ENCODE results near the gene LRCH1.

LRCH1 gene

GRCh38 chr13:46526740-46527139 lies 26.2 kb upstream of the LRCH1 start:
- no peak overlapping the region for H3K27ac Mint-ChIP-seq
- H3K4me3 Mint-ChIP-seq, result no peak overlapping the region
- H3K9me3 Mint-ChIP-seq (ENCODE audit: low read depth), result no peaks in the 10 kb centered on the region
- peaks cover 2% of the 10 kb centered on the region for H3K36me3 Mint-ChIP-seq
- peaks cover 15% of the 10 kb centered on the region for H3K4me1 Mint-ChIP-seq (ENCODE audit: low read depth)
- H3K27me3 Mint-ChIP-seq, result peaks cover 2% of the 10 kb centered on the region

DNA sequence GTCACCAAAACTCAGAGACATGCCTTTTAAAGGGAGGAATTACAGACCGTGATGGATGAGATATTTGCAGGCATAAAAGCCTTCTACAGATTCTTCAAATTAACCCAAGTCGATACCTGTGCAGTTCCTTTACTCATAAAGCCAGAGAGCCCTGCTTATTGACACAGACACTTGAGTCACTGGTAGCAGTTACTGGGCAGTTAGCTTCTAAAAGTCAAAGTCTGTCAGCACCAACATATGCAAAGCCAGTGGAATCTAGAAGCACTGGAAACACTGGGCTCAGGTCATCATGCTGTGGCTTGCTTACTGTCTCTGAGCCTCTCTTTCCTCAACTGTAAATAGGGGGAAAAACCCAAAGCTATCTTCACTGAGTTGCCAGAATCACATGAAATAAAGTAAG lies 25.7 kb upstream of the LRCH1 start:
- H3K9me3 Mint-ChIP-seq (ENCODE audit: low read depth), result no peaks in the 10 kb centered on the region
- H3K4me3 Mint-ChIP-seq, result no peak overlapping the region
- peaks cover 2% of the 10 kb centered on the region for H3K27me3 Mint-ChIP-seq
- peaks cover 2% of the 10 kb centered on the region for H3K36me3 Mint-ChIP-seq
- H3K27ac Mint-ChIP-seq, result no peak overlapping the region
- H3K4me1 Mint-ChIP-seq (ENCODE audit: low read depth), result peaks cover 15% of the 10 kb centered on the region

- peaks cover 2% of the 10 kb centered on the region for H3K27me3 Mint-ChIP-seq
- peaks cover 2% of the 10 kb centered on the region for H3K36me3 Mint-ChIP-seq
- H3K4me1 Mint-ChIP-seq (ENCODE audit: low read depth), result peaks cover 15% of the 10 kb centered on the region
- H3K4me3 Mint-ChIP-seq, result no peak overlapping the region
- H3K27ac Mint-ChIP-seq, result peak overlapping the region; percentile 30
- no peaks in the 10 kb centered on the region for H3K9me3 Mint-ChIP-seq (ENCODE audit: low read depth)
These were observed 23.6 kb upstream of the LRCH1 start for GRCh38 chr13:46529216-46529919.

DNA sequence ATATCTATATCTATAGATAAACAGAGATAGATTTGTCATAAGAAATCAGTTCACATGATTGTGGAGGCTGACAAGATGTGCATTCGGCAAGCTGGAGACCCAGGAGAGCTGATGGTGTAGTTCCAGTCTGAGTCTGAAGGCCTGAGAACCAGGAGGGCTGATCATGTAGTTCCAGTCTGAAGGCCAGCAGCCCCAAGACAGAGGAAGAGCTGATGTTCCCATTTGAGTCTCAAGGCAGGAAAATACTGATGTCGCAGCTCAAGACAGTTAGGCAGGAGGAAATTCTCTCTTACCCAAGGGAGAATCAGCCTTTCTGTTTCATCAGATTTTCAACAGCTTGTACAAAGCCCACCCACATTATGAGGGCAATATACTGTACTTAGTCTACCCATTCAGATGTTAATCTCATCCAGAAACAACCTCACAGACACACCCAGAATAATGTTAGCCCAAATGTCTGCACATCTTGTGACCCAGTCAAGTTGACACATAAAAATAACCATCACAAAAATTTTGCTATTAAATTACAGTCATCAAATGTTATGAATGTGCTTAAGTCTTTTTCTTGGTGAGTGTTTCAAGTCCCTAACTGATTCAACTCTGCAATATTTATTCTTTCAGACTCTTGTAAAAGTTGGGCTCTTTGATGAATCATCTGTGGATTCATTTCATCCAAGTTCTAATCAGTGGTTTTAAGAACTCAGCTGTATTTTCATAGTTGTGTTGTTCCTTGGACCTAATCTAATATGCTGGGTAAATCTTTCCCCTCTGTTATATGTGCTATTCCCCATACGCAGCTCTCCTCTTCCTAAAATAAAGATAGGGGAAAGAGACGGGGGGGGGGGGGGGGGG lies 22.7 kb upstream of the LRCH1 start:
- H3K36me3 Mint-ChIP-seq, result peaks cover 2% of the 10 kb centered on the region
- no peaks in the 10 kb centered on the region for H3K9me3 Mint-ChIP-seq (ENCODE audit: low read depth)
- H3K4me3 Mint-ChIP-seq, result no peak overlapping the region
- peaks cover 15% of the 10 kb centered on the region for H3K4me1 Mint-ChIP-seq (ENCODE audit: low read depth)
- peaks cover 2% of the 10 kb centered on the region for H3K27me3 Mint-ChIP-seq
- H3K27ac Mint-ChIP-seq, result no peak overlapping the region

DNA sequence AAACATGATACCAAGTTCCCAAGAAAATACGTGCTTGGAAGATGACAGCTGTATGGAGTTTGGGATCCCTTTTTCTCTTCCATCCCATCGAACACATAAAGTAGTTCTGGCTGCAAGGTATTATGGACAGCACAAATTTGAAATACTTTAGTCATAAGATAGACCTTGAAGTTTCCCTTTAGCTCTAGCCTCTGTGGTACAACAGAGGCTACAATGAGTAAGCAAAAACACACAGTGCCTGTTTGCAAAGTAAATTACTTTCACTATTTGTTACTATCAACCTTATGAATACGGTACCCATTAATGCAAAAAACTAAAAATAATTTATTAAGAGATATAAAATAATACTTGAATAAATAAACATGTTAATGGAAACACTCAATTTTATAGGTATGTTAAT lies 21.0 kb upstream of the LRCH1 start:
- Mint-ChIP-seq H3K4me1 (ENCODE audit: low read depth) (peaks cover 15% of the 10 kb centered on the region), H3K4me3 (no peak overlapping the region), H3K9me3 (ENCODE audit: low read depth) (no peaks in the 10 kb centered on the region), H3K36me3 (peaks cover 2% of the 10 kb centered on the region), H3K27ac (no peak overlapping the region), H3K27me3 (peaks cover 2% of the 10 kb centered on the region)

DNA sequence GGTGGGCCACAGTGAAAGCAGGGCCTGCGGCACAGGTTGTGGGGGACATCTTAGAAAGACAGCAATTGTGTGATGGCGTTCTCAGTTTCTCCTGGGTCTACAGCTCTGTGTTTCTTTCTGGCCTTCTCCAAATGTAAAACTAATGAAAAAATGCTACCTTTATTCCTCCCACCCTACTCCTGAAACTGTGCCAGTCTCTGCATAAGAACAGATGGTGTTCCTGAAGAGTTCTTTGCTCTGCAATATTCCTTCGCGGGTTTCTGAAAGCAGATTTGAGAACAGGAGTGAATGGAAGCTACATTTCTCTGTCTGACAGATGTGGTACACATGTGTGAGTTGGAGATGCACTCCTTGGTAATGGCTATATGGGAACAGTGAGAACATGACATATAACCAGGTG lies 18.0 kb upstream of the LRCH1 start:
- Mint-ChIP-seq H3K4me1 (ENCODE audit: low read depth) (peaks cover 10% of the 10 kb centered on the region), H3K36me3 (peaks cover 2% of the 10 kb centered on the region), H3K27ac (no peak overlapping the region), H3K4me3 (no peak overlapping the region), H3K27me3 (no peaks in the 10 kb centered on the region), H3K9me3 (ENCODE audit: low read depth) (no peaks in the 10 kb centered on the region)

GRCh38 chr13:46535825-46536224 lies 17.1 kb upstream of the LRCH1 start:
- H3K9me3 Mint-ChIP-seq (ENCODE audit: low read depth), result no peaks in the 10 kb centered on the region
- H3K4me3 Mint-ChIP-seq, result no peak overlapping the region
- peaks cover 2% of the 10 kb centered on the region for H3K36me3 Mint-ChIP-seq
- H3K27me3 Mint-ChIP-seq, result peaks cover 2% of the 10 kb centered on the region
- H3K27ac Mint-ChIP-seq, result no peak overlapping the region
- H3K4me1 Mint-ChIP-seq (ENCODE audit: low read depth), result peaks cover 3% of the 10 kb centered on the region

DNA sequence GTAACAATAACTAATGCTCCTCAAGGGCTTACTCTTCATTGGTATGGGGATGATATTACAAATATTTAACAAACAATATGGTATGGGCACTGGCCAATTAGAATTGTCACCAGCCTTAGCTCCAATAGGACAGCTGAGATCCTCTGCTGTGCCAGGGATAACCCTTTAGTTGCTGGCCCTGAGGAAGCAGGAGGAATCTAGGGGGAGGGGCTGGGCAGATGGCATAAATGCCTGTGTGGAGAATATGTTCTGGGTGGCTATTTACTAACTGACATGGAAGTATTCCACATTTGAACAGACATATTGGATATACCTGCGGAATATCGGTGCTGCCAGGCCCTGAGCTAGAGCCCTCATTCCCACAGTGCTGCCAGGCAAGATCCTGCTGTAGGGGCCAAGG lies 16.6 kb upstream of the LRCH1 start:
- Mint-ChIP-seq H3K36me3 (peaks cover 2% of the 10 kb centered on the region), H3K4me1 (ENCODE audit: low read depth) (peaks cover 3% of the 10 kb centered on the region), H3K4me3 (no peak overlapping the region), H3K9me3 (ENCODE audit: low read depth) (no peaks in the 10 kb centered on the region), H3K27ac (no peak overlapping the region), H3K27me3 (peaks cover 2% of the 10 kb centered on the region)

DNA sequence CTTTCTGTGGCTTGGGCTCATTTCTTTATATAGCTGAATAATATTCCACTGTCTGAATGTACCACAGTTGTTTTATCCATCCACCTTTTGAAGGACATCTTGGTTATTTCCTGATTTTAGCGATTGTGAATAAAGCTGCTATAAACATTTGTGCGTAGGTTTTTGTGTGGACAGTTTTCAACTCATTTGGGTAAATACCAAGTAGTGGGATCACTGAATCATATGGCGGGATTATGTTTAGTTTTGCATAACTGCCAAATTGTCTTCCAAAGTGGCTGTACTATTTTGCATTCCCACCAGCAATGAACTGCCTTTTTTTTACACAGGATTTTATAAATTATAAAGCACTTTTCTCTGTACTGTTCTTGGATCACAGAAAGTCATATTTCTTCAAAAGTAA lies 13.7 kb upstream of the LRCH1 start:
- Mint-ChIP-seq H3K9me3 (ENCODE audit: low read depth) (no peaks in the 10 kb centered on the region), H3K36me3 (peaks cover 2% of the 10 kb centered on the region), H3K27ac (no peak overlapping the region), H3K27me3 (peaks cover 2% of the 10 kb centered on the region), H3K4me3 (no peak overlapping the region), H3K4me1 (ENCODE audit: low read depth) (peaks cover 3% of the 10 kb centered on the region)

DNA sequence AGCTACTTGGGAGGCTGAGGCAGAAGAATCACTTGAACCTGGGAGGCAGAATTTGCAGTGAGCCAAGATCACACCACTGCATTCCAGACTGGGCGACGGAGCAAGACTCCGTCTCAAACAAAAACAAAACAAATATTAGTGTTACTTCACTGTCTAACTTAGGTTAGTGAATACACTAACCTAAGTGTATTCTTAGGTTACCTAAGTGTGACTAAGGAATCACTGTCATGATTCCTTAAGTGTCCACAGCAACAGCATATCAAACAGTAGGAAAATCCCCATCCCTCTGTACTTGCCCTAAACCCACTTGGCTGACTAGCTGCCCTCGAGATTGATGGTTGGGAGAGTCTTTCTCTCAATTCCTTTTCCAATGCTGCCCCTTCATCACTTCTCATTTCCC lies 11.8 kb upstream of the LRCH1 start:
- Mint-ChIP-seq H3K4me1 (ENCODE audit: low read depth) (peaks cover 3% of the 10 kb centered on the region), H3K27ac (no peak overlapping the region), H3K9me3 (ENCODE audit: low read depth) (no peaks in the 10 kb centered on the region), H3K36me3 (peaks cover 2% of the 10 kb centered on the region), H3K27me3 (peaks cover 2% of the 10 kb centered on the region), H3K4me3 (no peak overlapping the region)

DNA sequence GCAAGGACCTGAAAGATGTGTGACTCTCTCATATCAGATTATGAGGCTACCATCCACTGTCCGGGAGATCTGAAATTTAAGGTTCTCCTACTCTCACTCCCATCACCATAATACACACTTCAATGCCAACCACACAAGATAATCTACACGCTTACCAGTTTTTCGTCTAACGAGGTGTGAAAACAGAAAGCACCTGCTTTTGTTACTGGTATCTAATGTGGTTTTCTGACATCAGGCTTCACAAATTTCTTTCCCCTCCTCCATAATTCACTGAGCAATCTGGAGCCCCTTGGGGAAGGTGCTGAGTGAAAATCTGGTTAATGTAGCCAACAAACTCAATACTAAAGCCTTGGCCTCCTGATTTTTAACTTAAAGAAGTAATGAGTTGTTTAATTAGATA lies 10.1 kb upstream of the LRCH1 start:
- Mint-ChIP-seq H3K27ac (no peak overlapping the region), H3K9me3 (ENCODE audit: low read depth) (no peaks in the 10 kb centered on the region), H3K4me3 (no peak overlapping the region), H3K4me1 (ENCODE audit: low read depth) (peaks cover 3% of the 10 kb centered on the region), H3K27me3 (peaks cover 2% of the 10 kb centered on the region), H3K36me3 (peaks cover 2% of the 10 kb centered on the region)

DNA sequence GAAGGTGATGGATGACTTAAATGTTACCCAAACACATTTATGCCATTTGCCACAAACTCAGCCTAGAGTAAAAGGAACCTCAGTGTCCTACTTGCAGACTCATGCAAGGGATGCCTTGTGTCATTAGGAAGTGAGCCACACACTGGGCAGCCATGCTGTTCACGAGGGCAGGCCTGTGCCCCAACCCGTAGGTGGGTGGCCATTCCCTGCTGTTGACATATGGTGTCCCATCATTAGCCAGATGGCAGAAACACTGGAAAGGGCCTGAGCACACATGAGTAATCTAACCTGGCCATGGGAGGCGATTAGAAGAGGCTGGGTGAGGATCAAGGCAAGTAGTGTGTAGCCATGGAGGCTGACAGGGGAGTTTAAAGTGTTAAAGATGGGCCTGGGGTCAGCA lies 9.7 kb upstream of the LRCH1 start:
- peaks cover 3% of the 10 kb centered on the region for H3K4me1 Mint-ChIP-seq (ENCODE audit: low read depth)
- no peak overlapping the region for H3K4me3 Mint-ChIP-seq
- peaks cover 2% of the 10 kb centered on the region for H3K27me3 Mint-ChIP-seq
- H3K36me3 Mint-ChIP-seq, result peaks cover 2% of the 10 kb centered on the region
- no peak overlapping the region for H3K27ac Mint-ChIP-seq
- H3K9me3 Mint-ChIP-seq (ENCODE audit: low read depth), result no peaks in the 10 kb centered on the region

DNA sequence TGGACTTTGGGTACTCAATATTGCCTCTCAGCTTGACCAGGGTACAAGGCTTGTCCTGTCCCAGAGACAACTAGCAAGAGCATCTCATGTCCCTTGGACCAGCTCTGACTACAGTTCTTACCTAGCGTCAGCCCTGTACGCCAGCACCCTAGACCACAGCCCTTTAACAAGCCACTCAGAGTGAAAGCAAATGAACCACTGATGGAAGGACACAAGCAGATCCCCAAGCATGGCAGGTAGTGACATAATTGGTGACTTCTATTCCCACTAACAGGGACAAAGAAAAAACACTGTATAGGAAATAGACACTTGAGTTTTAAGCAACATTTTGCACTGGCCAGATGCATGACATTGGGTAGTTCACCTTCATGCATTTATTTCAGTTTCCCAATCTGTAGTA lies 8.8 kb upstream of the LRCH1 start:
- peaks cover 2% of the 10 kb centered on the region for H3K27me3 Mint-ChIP-seq
- H3K27ac Mint-ChIP-seq, result no peak overlapping the region
- no peak overlapping the region for H3K4me3 Mint-ChIP-seq
- no peaks in the 10 kb centered on the region for H3K9me3 Mint-ChIP-seq (ENCODE audit: low read depth)
- H3K36me3 Mint-ChIP-seq, result no peaks in the 10 kb centered on the region
- H3K4me1 Mint-ChIP-seq (ENCODE audit: low read depth), result peaks cover 3% of the 10 kb centered on the region

- no peak overlapping the region for H3K27ac Mint-ChIP-seq
- H3K4me3 Mint-ChIP-seq, result no peak overlapping the region
- no peaks in the 10 kb centered on the region for H3K9me3 Mint-ChIP-seq (ENCODE audit: low read depth)
- H3K27me3 Mint-ChIP-seq, result peaks cover 2% of the 10 kb centered on the region
- H3K36me3 Mint-ChIP-seq, result no peaks in the 10 kb centered on the region
- H3K4me1 Mint-ChIP-seq (ENCODE audit: low read depth), result peaks cover 3% of the 10 kb centered on the region
These were observed 8.2 kb upstream of the LRCH1 start for GRCh38 chr13:46544811-46545210.

DNA sequence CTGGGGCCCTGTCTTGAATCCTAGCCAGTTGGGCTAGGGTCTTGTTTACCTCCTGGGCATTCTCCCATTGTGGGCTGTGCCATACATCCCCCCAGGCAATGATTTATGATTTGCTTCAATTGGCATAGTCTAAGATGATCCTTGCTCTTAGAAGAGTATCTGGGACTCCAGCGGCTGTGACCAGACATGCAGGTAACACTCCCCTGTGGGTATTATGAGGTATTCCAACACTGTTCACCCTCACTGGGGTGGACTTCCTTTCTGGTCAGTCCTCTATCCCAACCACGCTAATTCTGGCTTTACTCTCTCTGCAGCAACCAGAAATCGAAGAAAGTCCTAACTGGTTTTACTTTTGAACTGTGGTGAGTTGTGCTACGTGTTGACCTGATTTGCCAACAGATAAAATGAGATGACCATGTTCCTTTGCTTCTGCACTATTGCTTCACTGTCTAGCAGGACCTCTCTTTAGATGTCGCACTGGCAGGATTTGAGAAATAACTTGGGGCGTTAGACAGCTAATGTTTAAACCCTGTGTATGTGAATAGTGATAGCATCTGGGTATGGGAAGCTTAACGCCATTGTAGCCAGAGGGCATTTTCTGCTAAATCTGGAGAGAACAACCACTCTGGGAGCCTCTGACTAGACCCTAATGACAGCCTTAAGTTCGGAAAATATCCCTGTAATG lies 6.7 kb upstream of the LRCH1 start:
- Mint-ChIP-seq H3K27me3 (no peaks in the 10 kb centered on the region), H3K27ac (no peak overlapping the region), H3K4me1 (ENCODE audit: low read depth) (peaks cover 4% of the 10 kb centered on the region), H3K36me3 (no peaks in the 10 kb centered on the region), H3K9me3 (ENCODE audit: low read depth) (no peaks in the 10 kb centered on the region), H3K4me3 (no peak overlapping the region)
